NT2/D1 (cell line): ENCODE results near the gene NIPSNAP3A.

Experiments
- SUZ12 ChIP-seq: IDR thresholded peaks from 2 replicates; pipeline ENCODE4 v1.6.1; 2011; ENCODE audit not compliant: insufficient read length, insufficient read depth; ENCODE audit errors: extremely low read depth
- YY1 ChIP-seq: IDR thresholded peaks from 2 replicates; pipeline ENCODE4 v1.6.1; 2011; ENCODE audit not compliant: insufficient read length, insufficient read depth

DNA sequence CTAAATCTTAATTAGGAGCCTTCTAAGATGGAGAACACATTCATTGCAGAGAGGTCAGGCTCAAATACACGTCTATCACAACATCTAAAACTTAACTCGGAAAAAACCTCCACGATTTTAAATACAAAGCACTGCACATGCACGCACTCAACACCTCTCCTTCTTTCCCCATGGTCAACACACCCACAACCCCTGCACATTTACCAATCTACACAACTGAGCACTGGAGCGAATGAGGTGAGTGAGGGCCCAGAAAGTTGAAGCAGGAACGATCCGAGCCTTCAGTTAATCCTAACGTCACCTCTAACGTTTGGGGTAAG lies 278 bp upstream of the NIPSNAP3A start:
- TF ChIP-seq YY1 (no peak), SUZ12 (no peak)
